ENCODE results near the gene ENPEP.
"Not testable (repeated sequence)": the region's sequence is repeated elsewhere in the genome, so short reads cannot be mapped to it uniquely, and the experiment has no call there.

The ENPEP gene

DNA sequence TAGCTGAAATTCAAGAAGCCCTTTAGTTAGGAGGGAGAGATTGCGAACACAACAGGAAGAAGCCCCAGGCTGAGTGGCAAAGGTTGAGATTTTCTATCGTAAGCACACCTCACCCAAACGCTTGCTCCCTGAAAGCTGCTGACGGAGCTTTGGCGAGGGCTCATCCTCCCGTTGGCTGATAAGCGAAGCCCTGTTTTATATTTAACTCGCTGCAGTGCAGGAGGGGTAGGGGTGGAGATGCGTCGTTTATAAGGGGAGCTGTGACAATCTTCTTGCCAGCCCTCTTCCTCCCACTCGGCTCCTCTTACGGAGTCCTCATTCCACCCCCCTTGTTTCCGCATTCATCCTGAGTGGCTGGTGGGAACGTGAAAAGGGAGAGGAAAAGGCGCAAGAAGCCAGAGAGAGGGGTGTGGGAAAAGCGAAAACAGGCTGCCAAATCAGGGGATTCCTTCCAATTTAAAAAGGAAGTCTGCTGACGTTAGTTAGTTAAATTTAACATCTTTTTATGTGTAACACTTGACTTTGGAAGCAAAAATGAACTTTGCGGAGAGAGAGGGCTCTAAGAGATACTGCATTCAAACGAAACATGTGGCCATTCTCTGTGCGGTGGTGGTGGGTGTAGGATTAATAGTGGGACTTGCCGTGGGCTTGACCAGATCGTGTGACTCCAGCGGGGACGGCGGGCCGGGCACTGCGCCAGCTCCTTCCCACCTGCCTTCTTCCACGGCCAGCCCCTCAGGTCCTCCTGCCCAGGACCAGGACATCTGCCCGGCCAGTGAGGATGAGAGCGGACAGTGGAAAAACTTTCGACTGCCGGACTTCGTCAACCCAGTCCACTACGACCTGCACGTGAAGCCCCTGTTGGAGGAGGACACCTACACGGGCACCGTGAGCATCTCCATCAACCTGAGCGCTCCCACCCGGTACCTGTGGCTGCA lies at the start of gene ENPEP:
Gene ENPEP (plus strand): TSS at position 275 of the 938 bp plus-strand sequence. CDS start 260 bp downstream, at position 535.
- peak within 1 kb of the TSS; percentile 50 for H3K4me3 ChIP-seq (ENCODE audit: low read depth, low read length)
- peak; percentile 67 for DNase-seq (ENCODE audit: low read depth)

DNA sequence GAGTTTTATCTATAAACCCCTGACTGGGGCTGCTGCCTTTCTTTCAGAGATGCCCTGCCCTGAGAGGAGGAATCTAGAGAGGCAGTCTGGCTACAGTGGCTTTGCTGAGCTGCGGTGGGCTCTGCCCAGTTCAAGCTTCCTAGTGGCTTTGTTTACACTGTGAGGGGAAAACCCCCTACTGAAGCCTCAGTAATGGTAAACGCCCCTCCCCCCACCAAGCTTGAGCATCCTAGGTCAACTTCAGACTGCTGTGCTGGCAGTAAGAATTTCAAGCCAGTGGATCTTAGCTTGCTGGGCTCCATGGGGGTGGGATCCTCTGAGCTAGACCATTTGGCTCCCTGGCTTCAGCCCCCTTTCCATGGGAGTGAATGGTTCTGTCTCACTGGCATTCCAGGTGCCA lies 44.1 kb upstream of the ENPEP start:
- DNase-seq (ENCODE audit: low read depth); H3K4me3 ChIP-seq (ENCODE audit: low read depth, low read length): not testable (repeated sequence)

GRCh38 chr4:110437292-110437691 lies 38.7 kb upstream of the ENPEP start:
- H3K4me3 ChIP-seq (ENCODE audit: low read depth, low read length); DNase-seq (ENCODE audit: low read depth): not testable (repeated sequence)

DNA sequence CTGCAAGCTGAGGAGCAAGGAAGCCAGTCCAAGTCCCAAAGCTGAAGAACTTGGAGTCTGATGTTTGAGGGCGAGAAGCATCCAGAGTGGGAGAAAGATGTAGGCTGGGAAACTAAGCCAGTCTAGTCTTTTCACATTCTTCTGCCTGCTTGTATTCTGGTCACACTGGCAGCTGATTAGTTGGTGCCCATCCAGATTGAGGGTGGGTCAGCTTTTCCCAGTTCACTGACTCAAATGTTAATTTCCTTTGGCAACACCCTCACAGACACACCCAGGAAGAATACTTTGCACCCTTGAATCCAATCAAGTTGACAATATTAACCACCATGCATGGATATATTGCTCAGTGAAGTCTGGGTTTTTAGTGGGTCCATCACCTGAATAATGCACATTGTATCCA lies 36.7 kb upstream of the ENPEP start:
- not testable (repeated sequence) for DNase-seq (ENCODE audit: low read depth); H3K4me3 ChIP-seq (ENCODE audit: low read depth, low read length)

DNA sequence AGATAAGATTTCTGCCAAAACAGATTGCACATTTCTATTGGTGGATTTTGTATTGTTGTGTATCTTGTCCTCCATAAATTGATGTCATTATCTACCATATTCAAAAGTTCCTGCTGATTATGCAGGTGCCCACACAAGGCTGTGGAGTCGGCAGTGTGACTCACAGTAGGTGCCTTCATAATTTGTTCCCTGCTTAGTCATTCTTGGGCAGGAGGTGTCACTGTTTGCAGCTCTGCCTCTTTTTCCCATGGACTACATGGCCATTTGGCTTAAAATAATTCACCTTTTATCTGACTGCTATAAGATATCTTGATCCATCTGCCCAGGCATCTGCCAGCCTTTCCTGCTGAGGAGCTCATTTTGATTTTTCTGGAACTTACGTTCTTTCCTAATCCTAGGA lies 33.6 kb upstream of the ENPEP start:
- no peak for DNase-seq (ENCODE audit: low read depth)
- no peak overlapping the region for H3K4me3 ChIP-seq (ENCODE audit: low read depth, low read length)

GRCh38 chr4:110442788-110443187 lies 33.2 kb upstream of the ENPEP start:
- no peak overlapping the region for H3K4me3 ChIP-seq (ENCODE audit: low read depth, low read length)

DNA sequence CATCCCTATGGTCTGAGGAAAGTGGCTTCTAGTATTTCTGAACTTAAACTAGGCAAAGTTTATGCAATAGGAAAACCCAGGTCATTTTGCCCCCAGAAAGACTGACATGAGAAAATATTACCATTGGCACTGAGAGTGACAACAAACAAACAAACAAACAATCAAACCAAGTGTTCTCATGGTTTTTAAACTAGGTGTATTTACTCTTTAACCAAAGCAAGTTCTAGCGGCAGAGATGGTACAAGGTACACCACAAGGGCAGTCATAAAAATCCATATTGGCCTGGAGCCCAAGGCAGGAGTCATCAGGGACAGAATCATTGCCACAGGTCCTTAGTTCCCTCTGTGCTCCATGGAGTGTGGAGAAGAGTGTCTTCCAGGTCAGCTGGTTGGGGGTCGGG lies 26.0 kb upstream of the ENPEP start:
- H3K4me3 ChIP-seq (ENCODE audit: low read depth, low read length), result no peak overlapping the region
- no peak for DNase-seq (ENCODE audit: low read depth)

More at GRCh38 chr4:110442788-110443187, 33.2 kb upstream of the ENPEP start:
- no peak for DNase-seq (ENCODE audit: low read depth)

DNA sequence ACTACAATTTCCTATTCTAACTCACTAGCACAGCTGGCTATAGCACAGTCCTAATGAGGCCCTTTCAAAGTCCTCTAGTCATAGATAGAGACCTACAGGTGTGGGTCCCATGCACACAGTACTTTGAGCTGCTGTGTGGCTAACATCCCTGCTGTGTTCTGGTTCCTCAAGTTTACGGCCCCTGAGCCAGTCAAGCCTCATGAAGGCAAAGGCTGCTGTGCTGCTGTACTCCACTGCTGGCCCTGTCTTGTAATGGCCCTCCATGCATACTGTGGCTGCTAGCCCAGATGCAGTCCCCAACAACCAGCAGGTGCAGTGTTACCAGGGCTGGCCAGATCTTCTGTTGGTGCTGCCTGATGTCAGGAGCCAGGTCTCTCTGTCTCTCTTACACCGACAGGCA lies 23.4 kb upstream of the ENPEP start:
- no peak overlapping the region for H3K4me3 ChIP-seq (ENCODE audit: low read depth, low read length)

DNA sequence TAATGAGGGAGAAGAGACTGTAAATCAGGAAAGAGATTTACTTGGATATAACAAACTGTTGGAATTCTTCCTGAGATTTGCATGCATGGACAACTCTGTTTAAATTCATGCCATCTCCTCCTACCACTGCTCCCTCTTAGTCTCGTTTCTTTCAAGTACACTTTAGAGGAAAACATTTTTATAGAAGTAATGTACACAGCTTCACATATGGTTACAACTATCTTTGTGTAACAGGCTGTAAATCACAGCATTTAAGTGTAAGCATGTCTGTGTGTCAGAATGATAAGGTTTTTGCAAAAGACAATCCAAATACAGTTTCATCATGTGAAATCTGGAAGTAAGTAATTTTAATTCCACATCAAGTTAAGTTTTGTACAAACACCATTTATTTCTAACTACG lies 21.5 kb upstream of the ENPEP start:
- no peak overlapping the region for H3K4me3 ChIP-seq (ENCODE audit: low read depth, low read length)
- DNase-seq (ENCODE audit: low read depth), result no peak

More for the DNA sequence above, 23.4 kb upstream of the ENPEP start:
- DNase-seq (ENCODE audit: low read depth), result no peak

DNA sequence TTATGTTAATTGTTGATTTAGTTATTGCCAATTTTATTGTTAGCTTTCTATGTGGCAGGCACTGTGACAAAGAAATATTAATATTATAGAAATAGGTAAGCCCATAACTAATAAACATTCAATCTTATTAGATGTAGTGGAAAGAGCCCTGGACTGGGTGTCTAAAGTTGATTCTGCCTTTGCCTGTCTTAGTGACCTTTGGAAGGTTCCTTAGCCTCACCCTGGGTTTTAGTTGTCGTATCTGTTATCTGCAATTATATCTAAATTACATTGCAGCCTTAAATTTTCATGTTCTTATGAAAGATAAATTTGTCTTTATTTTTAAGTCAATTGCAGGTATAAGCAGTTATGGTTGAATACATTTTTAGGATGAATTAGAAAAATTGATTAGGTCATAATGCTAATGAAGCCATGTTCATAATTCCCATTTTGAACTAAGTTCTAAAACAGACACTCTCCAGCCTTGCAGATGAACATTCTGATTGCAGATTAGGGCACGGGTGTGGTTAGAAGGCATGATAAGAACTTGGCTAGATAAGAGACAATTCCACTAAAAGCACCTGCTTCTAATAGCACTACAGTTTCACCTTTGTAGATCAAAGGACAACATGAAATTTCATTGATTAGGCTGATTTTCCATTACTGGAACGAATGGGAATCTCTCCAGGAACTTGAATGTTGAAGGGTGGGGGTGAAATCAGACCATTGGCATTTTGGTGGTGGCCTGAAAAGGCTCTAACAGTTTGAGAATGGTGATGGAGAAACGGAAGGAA lies 17.3 kb upstream of the ENPEP start:
- H3K4me3 ChIP-seq (ENCODE audit: low read depth, low read length), result no peak overlapping the region

DNA sequence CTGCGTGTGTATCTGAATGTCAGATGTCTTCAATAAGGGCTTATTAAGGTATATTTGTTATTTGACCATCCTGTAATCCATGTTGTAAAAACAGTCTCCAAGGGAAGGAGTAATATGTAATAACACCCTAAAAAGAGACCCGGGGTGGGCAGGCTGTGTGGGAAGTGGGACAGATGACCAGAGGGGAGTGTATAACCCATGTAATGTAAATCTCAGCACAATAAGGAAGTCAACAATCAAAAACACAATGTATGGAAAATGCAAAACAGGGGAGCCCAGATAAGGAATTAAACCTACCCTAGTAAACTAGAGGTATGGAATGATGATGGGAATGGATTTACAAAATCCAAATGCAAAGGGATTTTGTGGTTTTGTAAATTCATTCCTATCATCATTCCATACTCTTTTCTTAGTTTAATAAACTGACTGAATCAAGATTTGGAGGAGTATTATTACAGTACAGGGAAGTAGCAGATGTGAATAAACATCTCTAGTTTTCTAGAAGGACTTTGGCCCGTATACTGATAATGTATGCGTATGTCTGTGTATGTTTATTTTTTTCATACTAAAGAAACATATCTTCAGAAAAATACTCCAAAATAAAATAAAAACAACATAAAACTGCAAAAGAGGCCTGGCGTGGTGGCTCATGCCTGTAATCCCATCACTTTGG lies 15.7 kb upstream of the ENPEP start:
- no peak overlapping the region for H3K4me3 ChIP-seq (ENCODE audit: low read depth, low read length)

More for the DNA sequence above, 17.3 kb upstream of the ENPEP start:
- DNase-seq (ENCODE audit: low read depth), result no peak

GRCh38 chr4:110467400-110467799 lies 8.6 kb upstream of the ENPEP start:
- no peak for DNase-seq (ENCODE audit: low read depth)
- H3K4me3 ChIP-seq (ENCODE audit: low read depth, low read length), result no peak overlapping the region

More for the DNA sequence above, 15.7 kb upstream of the ENPEP start:
- DNase-seq (ENCODE audit: low read depth), result no peak

DNA sequence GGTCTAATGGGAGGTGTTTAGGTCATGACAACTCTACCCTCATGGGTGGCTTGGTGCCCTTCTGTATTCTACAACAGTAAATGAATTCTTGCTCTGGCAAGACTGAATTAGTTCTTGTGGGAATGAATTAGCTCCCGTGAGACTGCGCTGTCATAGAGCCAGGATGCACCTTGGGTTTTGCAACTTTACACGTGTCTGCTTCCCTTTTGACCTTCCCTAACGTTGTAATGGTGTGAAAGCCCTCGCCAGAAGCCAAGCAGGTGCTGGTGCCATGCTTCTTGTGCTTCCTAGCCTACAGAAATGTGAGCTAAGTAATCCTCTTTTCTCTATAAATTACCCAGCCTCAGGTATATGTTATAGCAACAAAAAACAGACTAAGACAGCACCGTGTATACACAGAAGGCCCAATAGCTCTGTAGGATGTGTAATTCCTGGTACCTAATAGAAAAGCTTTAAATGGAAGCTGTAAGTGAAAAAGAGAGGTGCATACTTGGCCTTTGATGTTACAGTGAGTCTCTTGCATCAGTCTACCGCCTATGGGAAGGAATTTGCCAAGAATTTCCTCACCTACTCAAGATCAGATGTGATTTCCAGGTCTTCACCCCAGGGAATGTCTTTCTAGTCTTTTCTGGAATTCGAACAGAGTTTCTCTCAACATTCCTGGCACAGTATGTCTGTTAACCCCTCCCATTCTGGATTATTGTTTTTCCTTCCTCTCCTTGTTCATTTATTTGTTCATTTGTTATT lies 3.2 kb upstream of the ENPEP start:
- H3K4me3 ChIP-seq (ENCODE audit: low read depth, low read length), result no peak overlapping the region
- DNase-seq (ENCODE audit: low read depth), result no peak

- DNase-seq (ENCODE audit: low read depth), result no peak
- no peak overlapping the region for H3K4me3 ChIP-seq (ENCODE audit: low read depth, low read length)
Observed at GRCh38 chr4:110474481-110474880, 1.5 kb upstream of the ENPEP start.

DNA sequence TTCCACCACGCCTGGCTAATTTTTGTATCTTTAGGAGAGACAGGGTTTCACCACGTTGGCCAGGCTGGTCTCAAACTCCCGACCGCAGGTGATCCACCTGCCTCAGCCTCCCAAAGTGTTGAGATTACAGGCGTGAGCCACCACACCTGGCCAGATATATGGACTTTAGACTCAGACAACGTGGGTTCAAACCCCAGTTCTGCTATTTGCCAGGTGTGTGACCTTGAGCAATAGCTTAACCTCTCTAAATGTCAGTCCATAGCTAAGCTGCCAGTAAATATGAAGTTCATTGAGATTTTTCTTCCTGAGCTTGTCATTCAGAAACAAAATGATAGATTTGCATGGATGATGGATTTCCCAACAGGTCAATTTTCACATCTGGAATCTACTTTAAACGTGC lies 875 bp upstream of the ENPEP start:
- not testable (repeated sequence) for DNase-seq (ENCODE audit: low read depth); H3K4me3 ChIP-seq (ENCODE audit: low read depth, low read length)

DNA sequence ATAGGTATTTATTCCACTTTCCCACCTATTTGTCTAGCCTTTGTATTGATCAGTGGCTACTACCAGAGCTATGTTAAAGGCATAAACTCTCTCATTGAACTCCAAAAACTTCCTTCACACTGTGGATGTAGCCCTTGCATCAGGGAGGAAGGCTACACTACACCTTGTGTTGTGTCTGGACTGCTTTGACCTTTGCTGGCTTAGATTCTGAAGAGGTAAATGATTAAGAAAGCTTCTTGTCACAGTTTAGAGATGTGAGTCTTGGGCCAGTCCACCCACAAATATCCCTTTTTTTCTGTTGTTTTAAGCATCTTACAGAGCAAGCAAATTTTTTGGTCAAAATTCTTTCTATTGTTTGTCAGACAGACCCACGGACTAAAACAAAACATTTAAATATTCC lies 1.9 kb downstream of the ENPEP start:
- no peak overlapping the region for H3K4me3 ChIP-seq (ENCODE audit: low read depth, low read length)
- no peak for DNase-seq (ENCODE audit: low read depth)

DNA sequence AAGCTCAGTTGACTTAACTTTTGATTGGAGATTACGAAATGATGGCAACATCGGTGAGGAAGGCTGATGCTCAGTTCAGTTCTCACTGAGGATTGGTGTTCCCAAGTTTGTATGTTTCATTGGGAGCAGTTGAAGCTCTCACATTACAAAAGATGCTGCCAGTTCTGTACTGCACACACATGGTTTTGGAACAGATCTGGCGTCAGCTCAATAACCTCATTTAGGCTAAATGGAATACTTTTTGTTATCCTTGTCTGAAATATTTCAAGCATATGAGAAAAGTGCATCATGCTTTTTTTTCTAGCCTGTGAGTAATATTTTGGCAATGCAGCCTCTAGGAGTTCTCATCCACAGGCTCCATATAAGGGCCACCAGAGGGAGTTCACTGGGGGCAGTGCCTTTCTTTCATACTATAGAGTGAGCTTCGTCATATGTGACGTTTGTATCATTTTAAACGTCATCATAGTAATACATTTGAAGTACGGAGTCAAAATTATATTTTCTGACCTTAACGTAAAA lies 4.1 kb downstream of the ENPEP start:
- peak; percentile 99 for DNase-seq (ENCODE audit: low read depth)
- no peak overlapping the region for H3K4me3 ChIP-seq (ENCODE audit: low read depth, low read length)

DNA sequence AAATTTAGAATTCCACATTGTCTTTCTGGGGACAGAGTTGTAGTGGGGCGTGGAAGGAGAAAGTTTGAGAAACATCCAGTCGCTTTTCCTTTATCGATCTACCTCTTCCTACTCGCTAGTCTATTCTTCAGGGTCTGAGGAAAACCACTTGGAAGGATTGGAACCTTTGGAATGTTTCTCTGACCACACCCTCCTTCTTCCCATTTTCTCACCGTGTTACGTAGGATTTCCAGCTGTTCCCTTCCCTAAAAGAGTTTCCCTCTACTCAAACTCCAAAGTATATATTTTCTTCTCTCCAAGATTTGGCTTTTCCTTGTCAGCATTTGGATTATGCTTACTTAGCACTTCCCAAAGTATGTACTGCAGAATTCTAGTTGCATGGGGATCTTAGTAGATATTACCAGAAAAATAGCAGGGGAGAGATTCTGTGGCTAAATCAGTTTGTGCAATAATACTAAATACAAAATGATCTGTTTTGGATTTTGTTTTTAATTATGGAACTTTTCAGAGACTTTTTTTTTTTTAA lies 4.9 kb downstream of the ENPEP start:
- DNase-seq (ENCODE audit: low read depth), result no peak

DNA sequence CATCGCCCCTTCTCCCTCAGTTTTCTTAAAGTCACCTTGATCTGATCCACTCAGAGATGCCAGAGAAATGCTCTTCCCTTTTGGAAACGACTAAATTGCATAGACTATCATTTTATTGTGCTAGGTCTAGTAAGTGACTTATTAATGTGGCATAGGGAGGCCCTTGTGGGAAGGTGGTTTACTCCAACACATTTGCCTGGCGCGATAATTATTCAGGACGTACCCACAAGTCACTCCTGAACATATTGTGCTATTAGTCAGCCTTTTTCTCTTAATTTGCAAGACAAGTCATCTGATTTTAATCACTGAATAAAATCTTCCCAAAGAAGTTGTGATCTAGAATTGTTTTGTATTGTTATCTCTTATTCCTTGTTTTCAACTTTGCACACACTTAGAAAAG lies 7.6 kb downstream of the ENPEP start:
- H3K4me3 ChIP-seq (ENCODE audit: low read depth, low read length), result no peak overlapping the region
- no peak for DNase-seq (ENCODE audit: low read depth)

More for the DNA sequence above, 4.9 kb downstream of the ENPEP start:
- H3K4me3 ChIP-seq (ENCODE audit: low read depth, low read length), result no peak overlapping the region

All from skeletal muscle cell (primary cell).